ENCODE measurements around the gene FCF1.

Gene FCF1

GRCh38 chr14:74697543-74697942, 15.4 kb upstream of the FCF1 start:
- no peak for DNase-seq
- in situ Hi-C loops (cut with MboI; ENCODE audit: low pct_unique_long_range_greater_than_20kb, low sequenced_read_pairs) = no loop called here

- in situ Hi-C loops (cut with MboI; ENCODE audit: low pct_unique_long_range_greater_than_20kb, low sequenced_read_pairs) = no loop called here
These were observed 15.0 kb upstream of the FCF1 start for GRCh38 chr14:74697976-74698375.

GRCh38 chr14:74698465-74698864, 14.5 kb upstream of the FCF1 start:
- in situ Hi-C loops (cut with MboI; ENCODE audit: low pct_unique_long_range_greater_than_20kb, low sequenced_read_pairs) = no loop called here
- no peak for DNase-seq

More at GRCh38 chr14:74697976-74698375, 15.0 kb upstream of the FCF1 start:
- DNase-seq = no peak

- in situ Hi-C loops (cut with MboI; ENCODE audit: low pct_unique_long_range_greater_than_20kb, low sequenced_read_pairs) = no loop called here
- no peak for DNase-seq
These were observed 10.7 kb upstream of the FCF1 start for GRCh38 chr14:74702293-74702692.

- in situ Hi-C loops (cut with MboI; ENCODE audit: low pct_unique_long_range_greater_than_20kb, low sequenced_read_pairs) = no loop called here
These were observed 9.9 kb upstream of the FCF1 start for GRCh38 chr14:74703043-74703442.

GRCh38 chr14:74704656-74705055, 8.3 kb upstream of the FCF1 start:
- in situ Hi-C loops (cut with MboI; ENCODE audit: low pct_unique_long_range_greater_than_20kb, low sequenced_read_pairs) = no loop called here
- no peak for DNase-seq

More at GRCh38 chr14:74703043-74703442, 9.9 kb upstream of the FCF1 start:
- no peak for DNase-seq

- no peak for DNase-seq
- in situ Hi-C loops (cut with MboI; ENCODE audit: low pct_unique_long_range_greater_than_20kb, low sequenced_read_pairs) = no loop called here
These were observed 7.1 kb upstream of the FCF1 start for GRCh38 chr14:74705613-74706500.

- DNase-seq = peak; percentile 8
- in situ Hi-C loops (cut with MboI; ENCODE audit: low pct_unique_long_range_greater_than_20kb, low sequenced_read_pairs) = no loop called here
These were observed 2.5 kb upstream of the FCF1 start for GRCh38 chr14:74710480-74710879.

GRCh38 chr14:74711651-74712050, 1.3 kb upstream of the FCF1 start:
- in situ Hi-C loops (cut with MboI; ENCODE audit: low pct_unique_long_range_greater_than_20kb, low sequenced_read_pairs) = no loop called here

GRCh38 chr14:74713395-74713735, 421 bp downstream of the FCF1 start:
- no peak for DNase-seq
- in situ Hi-C loops (cut with MboI; ENCODE audit: low pct_unique_long_range_greater_than_20kb, low sequenced_read_pairs) = no loop called here

More at GRCh38 chr14:74711651-74712050, 1.3 kb upstream of the FCF1 start:
- DNase-seq = no peak

- no peak for DNase-seq
- in situ Hi-C loops (cut with MboI; ENCODE audit: low pct_unique_long_range_greater_than_20kb, low sequenced_read_pairs) = no loop called here
These were observed 7.6 kb downstream of the FCF1 start for GRCh38 chr14:74720526-74720925.

GRCh38 chr14:74723134-74723533, 10.2 kb downstream of the FCF1 start:
- DNase-seq = no peak
- in situ Hi-C loops (cut with MboI; ENCODE audit: low pct_unique_long_range_greater_than_20kb, low sequenced_read_pairs) = no loop called here

GRCh38 chr14:74732387-74732786, 19.4 kb downstream of the FCF1 start:
- in situ Hi-C loops (cut with MboI; ENCODE audit: low pct_unique_long_range_greater_than_20kb, low sequenced_read_pairs) = no loop called here
- DNase-seq = no peak

- in situ Hi-C loops (cut with MboI; ENCODE audit: low pct_unique_long_range_greater_than_20kb, low sequenced_read_pairs) = no loop called here
- DNase-seq = no peak
These were observed 20.3 kb downstream of the FCF1 start for GRCh38 chr14:74733221-74733620.

- in situ Hi-C loops (cut with MboI; ENCODE audit: low pct_unique_long_range_greater_than_20kb, low sequenced_read_pairs) = no loop called here
- DNase-seq = no peak
These were observed 22.2 kb downstream of the FCF1 start for GRCh38 chr14:74735125-74735524.

- in situ Hi-C loops (cut with MboI; ENCODE audit: low pct_unique_long_range_greater_than_20kb, low sequenced_read_pairs) = no loop called here
- DNase-seq = no peak
These were observed 24.9 kb downstream of the FCF1 start for GRCh38 chr14:74737753-74738325.

- DNase-seq = no peak
- in situ Hi-C loops (cut with MboI; ENCODE audit: low pct_unique_long_range_greater_than_20kb, low sequenced_read_pairs) = no loop called here
These were observed 26.5 kb downstream of the FCF1 start for GRCh38 chr14:74739293-74740030.

GRCh38 chr14:74747237-74747636, 34.3 kb downstream of the FCF1 start:
- DNase-seq = no peak
- in situ Hi-C loops (cut with MboI; ENCODE audit: low pct_unique_long_range_greater_than_20kb, low sequenced_read_pairs) = no loop called here

- in situ Hi-C loops (cut with MboI; ENCODE audit: low pct_unique_long_range_greater_than_20kb, low sequenced_read_pairs) = no loop called here
- no peak for DNase-seq
These were observed 41.2 kb downstream of the FCF1 start for GRCh38 chr14:74754157-74754556.

- in situ Hi-C loops (cut with MboI; ENCODE audit: low pct_unique_long_range_greater_than_20kb, low sequenced_read_pairs) = no loop called here
- no peak for DNase-seq
These were observed 42.0 kb downstream of the FCF1 start for GRCh38 chr14:74754899-74755298.
